ENCODE results near the gene WAPL. TPM values are rescaled to one million over a fixed set of nuclear protein-coding genes. Genes with fewer than 3 reads are reported as not detected.
A peak's percentile ranks its signal among the peaks of the same experiment; 100 is the strongest.

Gene WAPL
- total and polyA plus RNA-seq, 2 of the 8 experiments (the other 6 are each of a cell fraction or from before 2014, with no cell fraction given), result 12.8 to 48.1 TPM

DNA sequence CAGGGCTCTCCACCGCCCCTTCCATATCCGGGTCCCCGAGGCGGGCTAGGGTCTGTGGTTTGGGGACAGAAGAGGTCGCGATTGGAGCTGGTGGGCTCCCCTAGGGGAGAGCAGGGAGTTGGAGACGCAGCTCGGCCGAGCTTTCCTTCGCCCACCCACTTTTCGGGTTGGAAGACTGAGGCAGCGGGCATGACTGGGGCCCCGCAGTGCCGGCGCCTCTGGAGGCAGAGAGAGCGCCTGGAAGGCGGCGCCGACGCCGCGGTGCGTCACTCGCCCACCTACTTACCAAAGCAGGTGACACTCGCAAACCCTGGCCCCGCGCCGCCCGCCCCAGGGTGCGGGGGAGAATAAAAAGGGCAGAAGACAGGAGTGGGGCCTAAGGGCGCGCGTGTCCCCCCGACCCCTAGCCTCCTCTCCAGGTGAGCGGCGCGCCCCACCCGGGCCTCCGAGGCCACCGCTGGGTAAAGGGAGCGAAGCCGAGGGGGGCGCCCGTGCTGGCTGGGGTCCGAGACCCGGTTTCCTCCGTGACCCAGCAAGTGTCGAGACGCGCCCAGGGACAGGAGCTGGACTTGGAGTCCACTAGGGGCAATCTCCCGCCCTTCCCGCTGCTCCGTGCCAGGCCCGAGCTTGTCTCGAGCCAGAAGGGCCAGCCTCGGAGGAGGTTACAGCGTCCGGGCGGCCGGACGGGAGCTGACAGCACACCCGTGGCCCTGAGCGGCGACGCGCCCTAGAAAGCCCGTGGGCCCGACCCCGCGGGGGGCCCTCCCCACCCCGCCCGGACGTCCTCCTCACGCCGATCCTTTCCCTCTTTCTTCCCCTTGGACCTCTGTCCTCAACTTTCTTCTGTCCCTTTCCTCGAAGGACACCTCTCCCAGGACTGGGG lies 120.6 kb downstream of the WAPL start (continued):
- TF ChIP-seq, protein P1, sequence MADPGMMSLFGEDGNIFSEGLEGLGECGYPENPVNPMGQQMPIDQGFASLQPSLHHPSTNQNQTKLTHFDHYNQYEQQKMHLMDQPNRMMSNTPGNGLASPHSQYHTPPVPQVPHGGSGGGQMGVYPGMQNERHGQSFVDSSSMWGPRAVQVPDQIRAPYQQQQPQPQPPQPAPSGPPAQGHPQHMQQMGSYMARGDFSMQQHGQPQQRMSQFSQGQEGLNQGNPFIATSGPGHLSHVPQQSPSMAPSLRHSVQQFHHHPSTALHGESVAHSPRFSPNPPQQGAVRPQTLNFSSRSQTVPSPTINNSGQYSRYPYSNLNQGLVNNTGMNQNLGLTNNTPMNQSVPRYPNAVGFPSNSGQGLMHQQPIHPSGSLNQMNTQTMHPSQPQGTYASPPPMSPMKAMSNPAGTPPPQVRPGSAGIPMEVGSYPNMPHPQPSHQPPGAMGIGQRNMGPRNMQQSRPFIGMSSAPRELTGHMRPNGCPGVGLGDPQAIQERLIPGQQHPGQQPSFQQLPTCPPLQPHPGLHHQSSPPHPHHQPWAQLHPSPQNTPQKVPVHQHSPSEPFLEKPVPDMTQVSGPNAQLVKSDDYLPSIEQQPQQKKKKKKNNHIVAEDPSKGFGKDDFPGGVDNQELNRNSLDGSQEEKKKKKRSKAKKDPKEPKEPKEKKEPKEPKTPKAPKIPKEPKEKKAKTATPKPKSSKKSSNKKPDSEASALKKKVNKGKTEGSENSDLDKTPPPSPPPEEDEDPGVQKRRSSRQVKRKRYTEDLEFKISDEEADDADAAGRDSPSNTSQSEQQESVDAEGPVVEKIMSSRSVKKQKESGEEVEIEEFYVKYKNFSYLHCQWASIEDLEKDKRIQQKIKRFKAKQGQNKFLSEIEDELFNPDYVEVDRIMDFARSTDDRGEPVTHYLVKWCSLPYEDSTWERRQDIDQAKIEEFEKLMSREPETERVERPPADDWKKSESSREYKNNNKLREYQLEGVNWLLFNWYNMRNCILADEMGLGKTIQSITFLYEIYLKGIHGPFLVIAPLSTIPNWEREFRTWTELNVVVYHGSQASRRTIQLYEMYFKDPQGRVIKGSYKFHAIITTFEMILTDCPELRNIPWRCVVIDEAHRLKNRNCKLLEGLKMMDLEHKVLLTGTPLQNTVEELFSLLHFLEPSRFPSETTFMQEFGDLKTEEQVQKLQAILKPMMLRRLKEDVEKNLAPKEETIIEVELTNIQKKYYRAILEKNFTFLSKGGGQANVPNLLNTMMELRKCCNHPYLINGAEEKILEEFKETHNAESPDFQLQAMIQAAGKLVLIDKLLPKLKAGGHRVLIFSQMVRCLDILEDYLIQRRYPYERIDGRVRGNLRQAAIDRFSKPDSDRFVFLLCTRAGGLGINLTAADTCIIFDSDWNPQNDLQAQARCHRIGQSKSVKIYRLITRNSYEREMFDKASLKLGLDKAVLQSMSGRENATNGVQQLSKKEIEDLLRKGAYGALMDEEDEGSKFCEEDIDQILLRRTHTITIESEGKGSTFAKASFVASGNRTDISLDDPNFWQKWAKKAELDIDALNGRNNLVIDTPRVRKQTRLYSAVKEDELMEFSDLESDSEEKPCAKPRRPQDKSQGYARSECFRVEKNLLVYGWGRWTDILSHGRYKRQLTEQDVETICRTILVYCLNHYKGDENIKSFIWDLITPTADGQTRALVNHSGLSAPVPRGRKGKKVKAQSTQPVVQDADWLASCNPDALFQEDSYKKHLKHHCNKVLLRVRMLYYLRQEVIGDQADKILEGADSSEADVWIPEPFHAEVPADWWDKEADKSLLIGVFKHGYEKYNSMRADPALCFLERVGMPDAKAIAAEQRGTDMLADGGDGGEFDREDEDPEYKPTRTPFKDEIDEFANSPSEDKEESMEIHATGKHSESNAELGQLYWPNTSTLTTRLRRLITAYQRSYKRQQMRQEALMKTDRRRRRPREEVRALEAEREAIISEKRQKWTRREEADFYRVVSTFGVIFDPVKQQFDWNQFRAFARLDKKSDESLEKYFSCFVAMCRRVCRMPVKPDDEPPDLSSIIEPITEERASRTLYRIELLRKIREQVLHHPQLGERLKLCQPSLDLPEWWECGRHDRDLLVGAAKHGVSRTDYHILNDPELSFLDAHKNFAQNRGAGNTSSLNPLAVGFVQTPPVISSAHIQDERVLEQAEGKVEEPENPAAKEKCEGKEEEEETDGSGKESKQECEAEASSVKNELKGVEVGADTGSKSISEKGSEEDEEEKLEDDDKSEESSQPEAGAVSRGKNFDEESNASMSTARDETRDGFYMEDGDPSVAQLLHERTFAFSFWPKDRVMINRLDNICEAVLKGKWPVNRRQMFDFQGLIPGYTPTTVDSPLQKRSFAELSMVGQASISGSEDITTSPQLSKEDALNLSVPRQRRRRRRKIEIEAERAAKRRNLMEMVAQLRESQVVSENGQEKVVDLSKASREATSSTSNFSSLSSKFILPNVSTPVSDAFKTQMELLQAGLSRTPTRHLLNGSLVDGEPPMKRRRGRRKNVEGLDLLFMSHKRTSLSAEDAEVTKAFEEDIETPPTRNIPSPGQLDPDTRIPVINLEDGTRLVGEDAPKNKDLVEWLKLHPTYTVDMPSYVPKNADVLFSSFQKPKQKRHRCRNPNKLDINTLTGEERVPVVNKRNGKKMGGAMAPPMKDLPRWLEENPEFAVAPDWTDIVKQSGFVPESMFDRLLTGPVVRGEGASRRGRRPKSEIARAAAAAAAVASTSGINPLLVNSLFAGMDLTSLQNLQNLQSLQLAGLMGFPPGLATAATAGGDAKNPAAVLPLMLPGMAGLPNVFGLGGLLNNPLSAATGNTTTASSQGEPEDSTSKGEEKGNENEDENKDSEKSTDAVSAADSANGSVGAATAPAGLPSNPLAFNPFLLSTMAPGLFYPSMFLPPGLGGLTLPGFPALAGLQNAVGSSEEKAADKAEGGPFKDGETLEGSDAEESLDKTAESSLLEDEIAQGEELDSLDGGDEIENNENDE (IDR thresholded peaks at IDR 0.05; ENCODE audit: insufficient replicate concordance, low read length), result no peak
- no peak for TF ChIP-seq ASH2L (IDR thresholded peaks at IDR 0.05; ENCODE audit: low read length)
- TF ChIP-seq KDM1A (IDR thresholded peaks at IDR 0.05; ENCODE audit: borderline replicate concordance, low read length), result peak; percentile 95
- TF ChIP-seq TEAD4 (IDR thresholded peaks at IDR 0.05; ENCODE audit: low read depth, low read length), result no peak
- peak; percentile 28 for TF ChIP-seq EZH2 (IDR thresholded peaks at IDR 0.05; ENCODE audit: low read depth, low read length, severe bottlenecking)
- TF ChIP-seq RBBP5 (IDR thresholded peaks at IDR 0.05; ENCODE audit: borderline replicate concordance, low read depth, low read length), result no peak; the same call in 1 of the 2 replicates
- peak; percentile 48 for TF ChIP-seq KDM4A (IDR thresholded peaks at IDR 0.05; ENCODE audit: low read depth, low read length, severe bottlenecking)
- TF ChIP-seq BACH1 (IDR thresholded peaks at IDR 0.05; ENCODE audit: low read length), result 0 out of 2 replicates have a peak, but pooled peaks have one; percentile 29
- TF ChIP-seq, protein P2, sequence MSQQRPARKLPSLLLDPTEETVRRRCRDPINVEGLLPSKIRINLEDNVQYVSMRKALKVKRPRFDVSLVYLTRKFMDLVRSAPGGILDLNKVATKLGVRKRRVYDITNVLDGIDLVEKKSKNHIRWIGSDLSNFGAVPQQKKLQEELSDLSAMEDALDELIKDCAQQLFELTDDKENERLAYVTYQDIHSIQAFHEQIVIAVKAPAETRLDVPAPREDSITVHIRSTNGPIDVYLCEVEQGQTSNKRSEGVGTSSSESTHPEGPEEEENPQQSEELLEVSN (IDR thresholded peaks at IDR 0.05), result peak; percentile 29

Data from H1 (cell line).